A673 (cell line): Measurements from ENCODE around the gene EMC9. TPM values are rescaled to one million over a fixed set of nuclear protein-coding genes. Genes with fewer than 3 reads are reported as not detected.

Experiments used
- BruUV-seq: library from RNA; stranded (reverse); fragments of 400-500 nt; replicated peaks from 2 replicates; lab custom pipeline; 2021; lab: Mats Ljungman, UMichigan
- CTCF ChIA-PET: fragments of 300-600 bp; sonication (Branson Sonifier 250); formaldehyde crosslinking; loops from one replicate; lab custom pipeline; 2022; ENCODE audit warnings: antibody characterized with exemption; lab: Charles Lee
- POLR2A ChIA-PET: fragments of 300-600 bp; sonication (Branson Sonifier 250); formaldehyde crosslinking; loops from one replicate; lab custom pipeline; 2022; ENCODE audit warnings: antibody characterized with exemption; ENCODE audit not compliant: low non-redundant PET; lab: Charles Lee
- DNase-seq: peaks from one replicate; pipeline ENCODE4 v3.0.0-alpha.2; 2015; ENCODE audit warnings: low spot score
- H3K27ac ChIP-seq: fragments of 200-600 bp; sonication (generic); 2 replicates; pipeline ENCODE4 v1.5.1; 2016; ENCODE audit warnings: mixed run types, low read depth, mild to moderate bottlenecking, mixed read lengths, antibody characterized with exemption, low read length; ENCODE audit not compliant: poor library complexity, severe bottlenecking
- H3K27me3 ChIP-seq: fragments of 200-600 bp; sonication (generic); replicated peaks from 2 replicates; pipeline ENCODE4 v1.6.1; 2017; ENCODE audit warnings: mixed run types, low read depth, mild to moderate bottlenecking, mixed read lengths, antibody characterized with exemption, low read length; ENCODE audit not compliant: insufficient read depth, poor library complexity
- H3K36me3 ChIP-seq: fragments of 200-600 bp; sonication (generic); 2 replicates; pipeline ENCODE4 v1.6.1; 2016; ENCODE audit warnings: mixed run types, mild to moderate bottlenecking, mixed read lengths, antibody characterized with exemption, low read length; ENCODE audit not compliant: insufficient read depth, poor library complexity, severe bottlenecking
- H3K4me1 ChIP-seq: fragments of 200-600 bp; sonication (generic); 2 replicates; pipeline ENCODE4 v1.6.1; 2017; ENCODE audit warnings: mixed run types, mild to moderate bottlenecking, mixed read lengths, antibody characterized with exemption, low read length; ENCODE audit not compliant: insufficient read depth, poor library complexity, severe bottlenecking
- H3K4me3 ChIP-seq: fragments of 200-600 bp; sonication (generic); 2 replicates; pipeline ENCODE4 v1.5.1; 2016; ENCODE audit warnings: low read depth, mixed run types, mild to moderate bottlenecking, mixed read lengths, low read length; ENCODE audit not compliant: poor library complexity, severe bottlenecking
- H3K9me3 ChIP-seq: fragments of 200-600 bp; sonication (generic); 2 replicates; pipeline ENCODE4 v1.6.1; 2016; ENCODE audit warnings: mixed run types, low read depth, mild to moderate bottlenecking, mixed read lengths, antibody characterized with exemption, low read length; ENCODE audit not compliant: poor library complexity, severe bottlenecking
- EZH2 ChIP-seq: fragments of 200-600 bp; sonication (generic); IDR thresholded peaks from 2 replicates; pipeline ENCODE4 v1.6.1; 2017; ENCODE audit warnings: borderline replicate concordance, low read depth, mild to moderate bottlenecking, mixed read lengths, antibody characterized with exemption, low read length; ENCODE audit not compliant: poor library complexity, severe bottlenecking
- intact Hi-C: fragments of 100-400 bp; cut with micrococcal nuclease; formaldehyde crosslinking; loops from one replicate; pipeline ENCODE4 v1.10.0; 2022; ENCODE audit not compliant: unreplicated experiment
- microRNA-seq: library from miRNA; unstranded; fragments of <30 nt; microRNA quantifications from one replicate; pipeline ENCODE4 v1.2.0, GENCODE V29; 2021
- total RNA-seq: library from RNA; stranded (reverse); gene quantifications from 2 replicates; pipeline ENCODE4 v1.2.3, GENCODE V29; 2021
- TF ChIP-seq, protein P1 (sequence below): fragments of 300-800, 200-600 bp; sonication (generic); conservative IDR thresholded peaks from 2 replicates; pipeline ENCODE4 v1.5.1; 2017; ENCODE audit warnings: low read depth, mild to moderate bottlenecking, antibody characterized with exemption, low read length, moderate library complexity, mixed read lengths

The EMC9 gene
- total RNA-seq, 1 experiment from 2014 or later: 36.8 TPM

DNA sequence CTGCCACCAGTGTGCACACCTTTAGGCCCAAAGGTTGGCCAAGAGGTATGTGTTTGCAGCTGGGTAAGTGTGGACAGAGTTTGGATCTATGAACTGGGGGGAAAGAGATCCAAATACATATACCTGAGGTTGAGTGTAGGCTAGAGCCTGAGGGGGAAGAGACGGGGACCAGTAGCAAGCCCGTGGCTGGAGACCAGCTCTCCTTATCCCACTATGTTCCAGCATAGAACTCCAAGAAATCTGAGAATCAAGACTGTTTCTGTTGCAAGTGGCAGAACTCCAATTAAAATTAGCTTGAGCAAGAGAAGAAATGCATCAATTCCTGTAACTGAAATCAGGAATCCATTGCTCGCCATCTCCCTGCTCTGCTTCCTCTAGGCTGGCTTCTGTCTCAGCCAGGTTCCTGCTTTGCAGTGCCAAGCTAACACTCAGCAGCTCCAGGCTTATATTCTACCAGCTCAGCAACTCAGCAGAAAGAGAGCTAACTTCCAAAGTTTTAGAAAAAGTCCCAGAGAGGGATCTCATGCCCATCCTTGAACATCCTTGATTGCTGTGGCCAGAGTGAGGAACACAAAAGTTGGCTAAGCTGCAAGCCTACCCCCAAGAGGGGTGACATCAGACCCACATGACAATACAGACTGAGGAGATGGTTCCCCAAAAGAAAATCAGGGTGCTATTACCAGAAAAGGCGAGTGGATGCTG, 48.7 kb downstream of the EMC9 start:
- no peak overlapping the region for H3K4me3 ChIP-seq
- peak overlapping the region; percentile 94 for H3K27ac ChIP-seq
- peaks cover 12% of the 10 kb centered on the region for H3K4me1 ChIP-seq
- BruUV-seq: no TSS peak
- CTCF ChIA-PET: interaction anchor here (1.4 kb wide), 1 partner anchor 34 kb away, joined by 3 read pairs; no protein-coding TSS in a partner anchor
- H3K36me3 ChIP-seq: no peaks in the 10 kb centered on the region
- no peaks in the 10 kb centered on the region for H3K9me3 ChIP-seq
- intact Hi-C loops: no loop called here
- TF ChIP-seq, protein P1, sequence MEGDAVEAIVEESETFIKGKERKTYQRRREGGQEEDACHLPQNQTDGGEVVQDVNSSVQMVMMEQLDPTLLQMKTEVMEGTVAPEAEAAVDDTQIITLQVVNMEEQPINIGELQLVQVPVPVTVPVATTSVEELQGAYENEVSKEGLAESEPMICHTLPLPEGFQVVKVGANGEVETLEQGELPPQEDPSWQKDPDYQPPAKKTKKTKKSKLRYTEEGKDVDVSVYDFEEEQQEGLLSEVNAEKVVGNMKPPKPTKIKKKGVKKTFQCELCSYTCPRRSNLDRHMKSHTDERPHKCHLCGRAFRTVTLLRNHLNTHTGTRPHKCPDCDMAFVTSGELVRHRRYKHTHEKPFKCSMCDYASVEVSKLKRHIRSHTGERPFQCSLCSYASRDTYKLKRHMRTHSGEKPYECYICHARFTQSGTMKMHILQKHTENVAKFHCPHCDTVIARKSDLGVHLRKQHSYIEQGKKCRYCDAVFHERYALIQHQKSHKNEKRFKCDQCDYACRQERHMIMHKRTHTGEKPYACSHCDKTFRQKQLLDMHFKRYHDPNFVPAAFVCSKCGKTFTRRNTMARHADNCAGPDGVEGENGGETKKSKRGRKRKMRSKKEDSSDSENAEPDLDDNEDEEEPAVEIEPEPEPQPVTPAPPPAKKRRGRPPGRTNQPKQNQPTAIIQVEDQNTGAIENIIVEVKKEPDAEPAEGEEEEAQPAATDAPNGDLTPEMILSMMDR: no peak
- TF ChIP-seq EZH2: no peak
- H3K27me3 ChIP-seq: no peaks in the 10 kb centered on the region
- POLR2A ChIA-PET: interaction anchor here (0.6 to 0.8 kb wide), 2 partner anchors 22 to 171 kb away, joined by 3 to 4 read pairs; partner anchors contain the start of genes DCAF11 and NRL
- no peak for DNase-seq

DNA sequence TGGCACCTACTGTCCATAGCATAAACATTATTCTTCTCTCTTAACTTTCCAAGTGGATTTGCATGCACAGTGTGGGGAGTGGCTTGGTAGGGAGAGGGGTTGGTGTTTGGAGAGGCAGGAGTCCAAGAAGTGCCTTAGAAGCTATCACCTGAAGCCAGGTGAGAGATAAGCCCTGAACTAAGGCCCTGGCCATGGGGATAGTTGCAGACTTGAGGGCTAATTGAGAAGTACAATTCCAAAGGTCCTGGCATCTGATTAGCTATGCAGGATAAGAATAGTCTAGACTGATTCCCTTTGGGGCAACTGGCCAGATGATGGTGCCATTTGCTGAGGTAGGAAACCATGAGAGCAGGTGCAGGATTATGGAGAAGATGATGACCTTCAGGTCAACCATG, 49.3 kb downstream of the EMC9 start:
- Histone ChIP-seq H3K36me3 (no peaks in the 10 kb centered on the region), H3K9me3 (no peaks in the 10 kb centered on the region), H3K4me1 (peaks cover 12% of the 10 kb centered on the region), H3K27ac (no peak overlapping the region), H3K4me3 (no peak overlapping the region), H3K27me3 (no peaks in the 10 kb centered on the region)
- POLR2A ChIA-PET: no interaction called here
- BruUV-seq: no TSS peak
- no peak for DNase-seq
- CTCF ChIA-PET: interaction anchor here (1.4 kb wide), 1 partner anchor 34 kb away, joined by 3 read pairs; no protein-coding TSS in a partner anchor
- TF ChIP-seq EZH2: no peak
- TF ChIP-seq, protein P1: no peak
- intact Hi-C loops: no loop called here

DNA sequence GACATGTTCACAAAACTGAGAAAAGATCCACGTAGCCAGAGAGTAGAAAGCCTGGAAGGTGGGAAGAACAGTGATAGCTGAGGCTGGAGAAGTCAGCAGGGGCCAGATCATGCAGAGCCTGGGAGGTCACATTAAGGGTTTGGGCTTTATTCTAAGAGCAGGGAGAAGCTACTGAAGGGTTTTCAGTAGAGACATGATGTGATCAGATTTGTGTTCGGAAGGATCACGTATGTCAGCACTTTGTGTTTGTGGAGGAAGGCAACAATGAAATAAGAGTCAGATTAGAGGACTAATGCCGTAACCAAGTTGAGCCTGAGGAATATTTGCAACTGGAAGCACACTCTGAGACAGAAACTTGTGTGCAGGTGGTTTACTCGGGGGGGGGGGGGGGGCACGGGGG, 51.5 kb downstream of the EMC9 start:
- ChIA-PET CTCF (interaction anchor here (1.2 to 1.5 kb wide), 2 partner anchors 10 to 32 kb away, joined by 4 to 13 read pairs; no protein-coding TSS in a partner anchor), POLR2A (no interaction called here)
- H3K9me3 ChIP-seq: no peaks in the 10 kb centered on the region
- H3K27ac ChIP-seq: no peak overlapping the region
- no peak for DNase-seq
- no peak for TF ChIP-seq EZH2
- TF ChIP-seq, protein P1: no peak
- peaks cover 8% of the 10 kb centered on the region for H3K4me1 ChIP-seq
- H3K4me3 ChIP-seq: no peak overlapping the region
- no peaks in the 10 kb centered on the region for H3K36me3 ChIP-seq
- no TSS peak for BruUV-seq
- no peaks in the 10 kb centered on the region for H3K27me3 ChIP-seq
- intact Hi-C loops: loop anchor here (1.0 kb wide), 2 partner anchors 32 to 76 kb away; no protein-coding TSS in a partner anchor

Small RNA genes within 50 kb of the gene (microRNA-seq; reads per million reads assigned to microRNA genes)
- not detected for gene MIR7703

Other genes with a start within 250 kb of the EMC9 start
- 10.1 and 11.4 TPM in 2 replicates for gene DHRS4, start 187.8 kb downstream of the EMC9 start, total RNA-seq
- 9.3 and 10.6 TPM in 2 replicates for gene DHRS4L2, start 152.7 kb downstream of the EMC9 start, total RNA-seq
- gene CARMIL3, start 89.6 kb downstream of the EMC9 start, total RNA-seq: 0.49 and 1.2 TPM in 2 replicates
- not detected in 2 replicates for gene CPNE6, start 70.0 kb downstream of the EMC9 start, total RNA-seq
- 16.8 and 46.3 TPM in 2 replicates for gene PCK2, start 47.3 kb downstream of the EMC9 start, total RNA-seq
- gene DCAF11, start 26.8 kb downstream of the EMC9 start, total RNA-seq: 45.5 and 49.1 TPM in 2 replicates
- gene NRL, start 26.6 kb downstream of the EMC9 start, total RNA-seq: 1.6 and 1.9 TPM in 2 replicates
- 0.48 TPM in 1 of 2 replicates, not detected in the other for gene FITM1, start 10.9 kb downstream of the EMC9 start, total RNA-seq
- 160 and 173 TPM in 2 replicates for gene PSME1, start 5.4 kb downstream of the EMC9 start, total RNA-seq
- gene PSME2, start 5.0 kb upstream of the EMC9 start, total RNA-seq: 171 and 172 TPM in 2 replicates
- gene RNF31, start 5.9 kb upstream of the EMC9 start, total RNA-seq: 59.9 and 62.1 TPM in 2 replicates
- 25.1 and 27.3 TPM in 2 replicates for gene IRF9, start 19.7 kb upstream of the EMC9 start, total RNA-seq
- 5.4 and 8.4 TPM in 2 replicates for gene REC8, start 30.5 kb upstream of the EMC9 start, total RNA-seq
- gene IPO4, start 47.2 kb upstream of the EMC9 start, total RNA-seq: 150 and 157 TPM in 2 replicates
- 46.9 and 55.5 TPM in 2 replicates for gene TM9SF1, start 53.9 kb upstream of the EMC9 start, total RNA-seq
- gene TSSK4, start 64.1 kb upstream of the EMC9 start, total RNA-seq: 0.70 and 0.75 TPM in 2 replicates
- 51.9 and 56.7 TPM in 2 replicates for gene CHMP4A, start 71.9 kb upstream of the EMC9 start, total RNA-seq
- 21.3 and 22.4 TPM in 2 replicates for gene MDP1, start 74.5 kb upstream of the EMC9 start, total RNA-seq
- gene NEDD8, start 90.8 kb upstream of the EMC9 start, total RNA-seq: 257 and 266 TPM in 2 replicates
- gene GMPR2, start 91.3 kb upstream of the EMC9 start, total RNA-seq: 82.7 and 85.8 TPM in 2 replicates
- gene TINF2, start 101.0 kb upstream of the EMC9 start, total RNA-seq: 46.1 and 47.0 TPM in 2 replicates
- gene TGM1, start 121.6 kb upstream of the EMC9 start, total RNA-seq: 1.5 and 3.5 TPM in 2 replicates
- 22.2 and 23.8 TPM in 2 replicates for gene RABGGTA, start 130.0 kb upstream of the EMC9 start, total RNA-seq
- gene DHRS1, start 158.2 kb upstream of the EMC9 start, total RNA-seq: 13.3 and 14.5 TPM in 2 replicates
- 34.0 and 37.1 TPM in 2 replicates for gene NOP9, start 158.3 kb upstream of the EMC9 start, total RNA-seq
- gene CIDEB, start 166.4 kb upstream of the EMC9 start, total RNA-seq: 0.42 TPM in 1 of 2 replicates, not detected in the other
- gene LTB4R2, start 168.5 kb upstream of the EMC9 start, total RNA-seq: 7.6 and 9.0 TPM in 2 replicates
- 6.6 and 8.9 TPM in 2 replicates for gene LTB4R, start 169.9 kb upstream of the EMC9 start, total RNA-seq
- gene ADCY4, start 193.5 kb upstream of the EMC9 start, total RNA-seq: 0.84 and 1.5 TPM in 2 replicates
- not detected in 2 replicates for gene RIPK3, start 198.4 kb upstream of the EMC9 start, total RNA-seq
- 38.1 and 69.0 TPM in 2 replicates for gene NFATC4, start 226.6 kb upstream of the EMC9 start, total RNA-seq